WTC11 (cell line): ENCODE measurements around the gene GZMM. TPM values are rescaled to one million over a fixed set of nuclear protein-coding genes. Genes with fewer than 3 reads are reported as not detected.

Experiments
- ATAC-seq: fragments of 200-7000 bp; cut with Tn5 transposase; 2 replicates; pipeline ENCODE4 v1.10.0; 2021; ENCODE audit warnings: mild to moderate bottlenecking, moderate library complexity
- CTCF ChIA-PET: fragments of 300-600 bp; sonication (Branson Sonifier 250); formaldehyde crosslinking; loops from one replicate; lab custom pipeline; 2021; ENCODE audit warnings: antibody characterized with exemption; lab: Charles Lee
- POLR2A ChIA-PET: fragments of 350-600 bp; sonication (Branson Sonifier 250); formaldehyde crosslinking; loops from one replicate; lab custom pipeline; 2021; ENCODE audit warnings: antibody characterized with exemption; lab: Charles Lee
- DNase-seq: peaks from one replicate; pipeline ENCODE4 v3.0.0; 2021; ENCODE audit warnings: low spot score
- H3K27ac Mint-ChIP-seq: 2 replicates; pipeline ENCODE4 v1.8.0; 2021; ENCODE audit warnings: mixed read lengths
- H3K27me3 Mint-ChIP-seq: 2 replicates; pipeline ENCODE4 v1.8.0; 2021; ENCODE audit warnings: low read depth, mild to moderate bottlenecking, moderate library complexity, mixed read lengths
- H3K36me3 Mint-ChIP-seq: 2 replicates; pipeline ENCODE4 v1.8.0; 2021; ENCODE audit warnings: mixed read lengths
- H3K4me1 Mint-ChIP-seq: 2 replicates; pipeline ENCODE4 v1.8.0; 2022; ENCODE audit warnings: mixed read lengths
- H3K4me3 Mint-ChIP-seq: 2 replicates; pipeline ENCODE4 v1.8.0; 2021; ENCODE audit warnings: mild to moderate bottlenecking, moderate library complexity, mixed read lengths
- H3K9me3 Mint-ChIP-seq: 2 replicates; pipeline ENCODE4 v1.8.0; 2021; ENCODE audit warnings: mixed read lengths
- ARID4B ChIP-seq: sonication (generic); formaldehyde crosslinking; IDR thresholded peaks from 2 replicates; pipeline ENCODE4 v1.8.0; 2023; ENCODE audit warnings: missing genetic modification reagents, mild to moderate bottlenecking, borderline replicate concordance
- E2F1 ChIP-seq: sonication (generic); formaldehyde crosslinking; IDR thresholded peaks from 2 replicates; pipeline ENCODE4 v1.8.0; 2022; ENCODE audit warnings: mild to moderate bottlenecking, missing genetic modification reagents
- E2F4 ChIP-seq: sonication (generic); formaldehyde crosslinking; IDR thresholded peaks from 2 replicates; pipeline ENCODE4 v1.8.1; 2022; ENCODE audit warnings: low read depth, mild to moderate bottlenecking, moderate library complexity, missing genetic modification reagents, borderline replicate concordance
- FOXP1 ChIP-seq: sonication (generic); formaldehyde crosslinking; IDR thresholded peaks from 2 replicates; pipeline ENCODE4 v1.8.0; 2022; ENCODE audit warnings: missing genetic modification reagents, mild to moderate bottlenecking, moderate library complexity, borderline replicate concordance
- GRHL2 ChIP-seq: fragments of 250-450 bp; sonication (Bioruptor Pico); IDR thresholded peaks from 2 replicates; pipeline ENCODE4 v1.8.0; 2022; ENCODE audit warnings: mild to moderate bottlenecking, moderate library complexity; ENCODE audit not compliant: insufficient replicate concordance, severe bottlenecking
- JAZF1 ChIP-seq: fragments of 250-450 bp; sonication (Bioruptor Pico); IDR thresholded peaks from 2 replicates; pipeline ENCODE4 v1.9.0; 2021; ENCODE audit warnings: moderate library complexity, mild to moderate bottlenecking, inconsistent platforms
- JUN ChIP-seq: sonication (generic); formaldehyde crosslinking; IDR thresholded peaks from 2 replicates; pipeline ENCODE4 v1.8.0; 2023; ENCODE audit warnings: mild to moderate bottlenecking, missing genetic modification reagents
- PREB ChIP-seq: sonication (generic); formaldehyde crosslinking; IDR thresholded peaks from 2 replicates; pipeline ENCODE4 v1.8.1; 2022; ENCODE audit warnings: mild to moderate bottlenecking, missing genetic modification reagents, moderate library complexity, borderline replicate concordance
- STAT6 ChIP-seq: sonication (generic); formaldehyde crosslinking; conservative IDR thresholded peaks from 2 replicates; pipeline ENCODE4 v1.8.1; 2023; ENCODE audit warnings: mild to moderate bottlenecking, low read depth, missing genetic modification reagents, moderate library complexity
- USF1 ChIP-seq: sonication (generic); formaldehyde crosslinking; IDR thresholded peaks from 2 replicates; pipeline ENCODE4 v1.8.0; 2022; ENCODE audit warnings: mild to moderate bottlenecking, missing genetic modification reagents
- ZBTB43 ChIP-seq: sonication (generic); formaldehyde crosslinking; IDR thresholded peaks from 2 replicates; pipeline ENCODE4 v1.8.1; 2023; ENCODE audit warnings: mild to moderate bottlenecking, missing genetic modification reagents
- ZMAT4 ChIP-seq: fragments of 250-450 bp; sonication (Bioruptor Pico); IDR thresholded peaks from 2 replicates; pipeline ENCODE4 v1.9.0; 2021; ENCODE audit warnings: mild to moderate bottlenecking
- ZNF281 ChIP-seq: sonication (generic); formaldehyde crosslinking; IDR thresholded peaks from 2 replicates; pipeline ENCODE4 v1.8.0; 2023; ENCODE audit warnings: mild to moderate bottlenecking, missing genetic modification reagents
- ZNF671 ChIP-seq: fragments of 250-450 bp; sonication (Bioruptor Pico); IDR thresholded peaks from 2 replicates; pipeline ENCODE4 v1.8.0; 2021; ENCODE audit warnings: mild to moderate bottlenecking
- total RNA-seq: library from RNA; stranded (reverse); gene quantifications from 3 replicates; pipeline ENCODE4 v1.2.3, GENCODE V29; 2021

Gene GZMM
- total RNA-seq, 1 experiment from 2014 or later = 0.68 TPM

GRCh38 chr19:535017-535835 is 8.6 kb upstream of the GZMM start:
- Mint-ChIP-seq H3K27ac (peak overlapping the region; percentile 74; the same call in 1 of the 2 replicates), H3K4me3 (no peak overlapping the region), H3K27me3 (no peaks in the 10 kb centered on the region), H3K36me3 (peaks cover 11% of the 10 kb centered on the region), H3K9me3 (no peaks in the 10 kb centered on the region), H3K4me1 (peaks cover 8% of the 10 kb centered on the region)
- ChIA-PET CTCF (no interaction called here), POLR2A (no interaction called here)
- DNase-seq (no peak), ATAC-seq (no peak)
- TF ChIP-seq ARID4B (CRISPR knock-in tag) (no peak), PREB (CRISPR knock-in tag) (no peak), ZNF281 (CRISPR knock-in tag) (no peak), JUN (CRISPR knock-in tag) (no peak), FOXP1 (CRISPR knock-in tag) (no peak), JAZF1 (CRISPR knock-in tag) (no peak), E2F4 (CRISPR knock-in tag) (no peak), ZMAT4 (CRISPR knock-in tag) (no peak), E2F1 (no peak), ZBTB43 (CRISPR knock-in tag) (no peak), ZNF671 (CRISPR knock-in tag) (no peak), GRHL2 (CRISPR knock-in tag) (no peak), USF1 (CRISPR knock-in tag) (no peak), STAT6 (CRISPR knock-in tag) (no peak)
